HepG2 (cell line): ENCODE data around the gene SLCO2A1. TPM values are rescaled to one million over a fixed set of nuclear protein-coding genes. Genes with fewer than 3 reads are reported as not detected.

ENCODE experiments used
- AKAP8 ChIP-seq: sonication (generic); formaldehyde crosslinking; IDR thresholded peaks from 2 replicates; pipeline ENCODE4 v1.5.1; 2020; ENCODE audit warnings: mild to moderate bottlenecking, missing genetic modification reagents
- EP300 ChIP-seq, 3 experiments: sonication (generic) in 1 of 3; formaldehyde crosslinking in 1 of 3; IDR thresholded peaks; 2 replicates each; pipeline versions ENCODE4 v1.5.1 to v1.6.1; 2011 to 2020; ENCODE audit warnings: low read depth in 2 of 3, low read length in 2 of 3, borderline replicate concordance in 1 of 3, improper control_type of control experiment in 1 of 3, mild to moderate bottlenecking in 1 of 3, missing genetic modification reagents in 1 of 3, moderate library complexity in 1 of 3
- FOXA1 ChIP-seq, 2 experiments: fragments of 450-650 bp in 1 of 2; sonication (generic) in 1 of 2; formaldehyde crosslinking in 1 of 2; IDR thresholded peaks; 2 replicates each; pipeline versions ENCODE4 v1.4.0 to v1.6.1; 2016 to 2020; ENCODE audit warnings: missing genetic modification reagents in 1 of 2
- FOXA3 ChIP-seq: IDR thresholded peaks from 2 replicates; pipeline ENCODE4 v1.6.1; 2016; ENCODE audit warnings: missing genetic modification reagents, missing compliant biosample characterization
- HNF4G ChIP-seq, 2 experiments: sonication (generic) in 1 of 2; formaldehyde crosslinking in 1 of 2; IDR thresholded peaks; 2 replicates each; pipeline versions ENCODE4 v1.4.0 to v1.6.1; 2011 to 2020; ENCODE audit warnings: borderline replicate concordance in 2 of 2, low read depth in 2 of 2, mild to moderate bottlenecking in 2 of 2, low read length in 1 of 2, missing genetic modification reagents in 1 of 2, moderate library complexity in 1 of 2
- KLF12 ChIP-seq: sonication (generic); formaldehyde crosslinking; IDR thresholded peaks from 2 replicates; pipeline ENCODE4 v1.4.0; 2020; ENCODE audit warnings: missing genetic modification reagents, borderline replicate concordance
- MLXIP ChIP-seq: sonication (generic); formaldehyde crosslinking; IDR thresholded peaks from 2 replicates; pipeline ENCODE4 v1.9.0; 2021; ENCODE audit warnings: missing genetic modification reagents, borderline replicate concordance
- NR2F2 ChIP-seq: IDR thresholded peaks from 2 replicates; pipeline ENCODE4 v1.6.1; 2012; ENCODE audit warnings: low read depth, inconsistent platforms, borderline replicate concordance
- POLR2A ChIP-seq, 2 experiments: IDR thresholded peaks; 2 replicates each; pipeline ENCODE4 v1.6.1; 2011; ENCODE audit warnings: low read depth in 2 of 2, low read length in 2 of 2, mild to moderate bottlenecking in 1 of 2, moderate library complexity in 1 of 2; ENCODE audit not compliant: insufficient read depth in 1 of 2
- RBM39 ChIP-seq: fragments of 200-400 bp; formaldehyde crosslinking; IDR thresholded peaks from one replicate; pipeline ENCODE4 v1.6.1; 2018; ENCODE audit warnings: antibody characterized with exemption, mild to moderate bottlenecking, low read depth, low read length; ENCODE audit not compliant: poor library complexity, severe bottlenecking
- SALL1 ChIP-seq: sonication (generic); formaldehyde crosslinking; IDR thresholded peaks from 2 replicates; pipeline ENCODE4 v1.8.0; 2022; ENCODE audit warnings: mild to moderate bottlenecking, missing genetic modification reagents
- SMARCC2 ChIP-seq: fragments of 450-650 bp; IDR thresholded peaks from 2 replicates; pipeline ENCODE4 v1.6.1; 2017; ENCODE audit warnings: antibody characterized with exemption, mild to moderate bottlenecking
- TARDBP ChIP-seq: sonication (generic); formaldehyde crosslinking; IDR thresholded peaks from 2 replicates; pipeline ENCODE4 v1.8.0; 2022; ENCODE audit warnings: mild to moderate bottlenecking, missing genetic modification reagents
- YEATS4 ChIP-seq: sonication (generic); formaldehyde crosslinking; IDR thresholded peaks from 2 replicates; pipeline ENCODE4 v1.4.0; 2020; ENCODE audit warnings: missing genetic modification reagents, borderline replicate concordance
- ZNF550 ChIP-seq: sonication (generic); formaldehyde crosslinking; IDR thresholded peaks from 2 replicates; pipeline ENCODE4 v1.4.0; 2020; ENCODE audit warnings: mild to moderate bottlenecking, missing genetic modification reagents, borderline replicate concordance
- polyA plus RNA-seq, 8 experiments: library from polyadenylated mRNA; depleted of rRNA in 3 of 8; stranded (reverse) in 7 of 8; unstranded in 1 of 8; fragments of >200 nt; fragmentation: Illumina TruSeq in 4 of 8; extraction: Trizol in 4 of 8; gene quantifications; 2 replicates each; pipeline versions ENCODE4 v1.2.1 to v1.2.3, GENCODE V29; 2011 to 2016; ENCODE audit warnings: low read depth in 4 of 8, missing spikeins in 1 of 8, mixed read lengths in 1 of 8; ENCODE audit not compliant: insufficient read depth in 1 of 8
- total RNA-seq, 5 experiments: library from RNA; depleted of rRNA; stranded (reverse); fragments of >200 nt; fragmentation: Illumina TruSeq; extraction: Trizol; gene quantifications; 2 replicates each; pipeline ENCODE4 v1.2.3, GENCODE V29; 2016; ENCODE audit warnings: low read depth in 1 of 5
- TF ChIP-seq, protein P1 (sequence below): sonication (generic); formaldehyde crosslinking; IDR thresholded peaks from 2 replicates; pipeline ENCODE4 v1.5.1; 2020; ENCODE audit warnings: missing genetic modification reagents, mild to moderate bottlenecking, borderline replicate concordance
- TF ChIP-seq, protein P2 (sequence below): sonication (generic); formaldehyde crosslinking; IDR thresholded peaks from 2 replicates; pipeline ENCODE4 v1.4.0; 2020; ENCODE audit warnings: missing genetic modification reagents
- TF ChIP-seq, protein P3 (sequence below): sonication (generic); formaldehyde crosslinking; IDR thresholded peaks from 2 replicates; pipeline ENCODE4 v1.4.0; 2020; ENCODE audit warnings: mild to moderate bottlenecking, missing genetic modification reagents

SLCO2A1 gene
- total and polyA plus RNA-seq, 2 of the 13 experiments (the other 11 are each of a cell fraction or from before 2014, with no cell fraction given), result 0.04 TPM; not detected in 1

DNA sequence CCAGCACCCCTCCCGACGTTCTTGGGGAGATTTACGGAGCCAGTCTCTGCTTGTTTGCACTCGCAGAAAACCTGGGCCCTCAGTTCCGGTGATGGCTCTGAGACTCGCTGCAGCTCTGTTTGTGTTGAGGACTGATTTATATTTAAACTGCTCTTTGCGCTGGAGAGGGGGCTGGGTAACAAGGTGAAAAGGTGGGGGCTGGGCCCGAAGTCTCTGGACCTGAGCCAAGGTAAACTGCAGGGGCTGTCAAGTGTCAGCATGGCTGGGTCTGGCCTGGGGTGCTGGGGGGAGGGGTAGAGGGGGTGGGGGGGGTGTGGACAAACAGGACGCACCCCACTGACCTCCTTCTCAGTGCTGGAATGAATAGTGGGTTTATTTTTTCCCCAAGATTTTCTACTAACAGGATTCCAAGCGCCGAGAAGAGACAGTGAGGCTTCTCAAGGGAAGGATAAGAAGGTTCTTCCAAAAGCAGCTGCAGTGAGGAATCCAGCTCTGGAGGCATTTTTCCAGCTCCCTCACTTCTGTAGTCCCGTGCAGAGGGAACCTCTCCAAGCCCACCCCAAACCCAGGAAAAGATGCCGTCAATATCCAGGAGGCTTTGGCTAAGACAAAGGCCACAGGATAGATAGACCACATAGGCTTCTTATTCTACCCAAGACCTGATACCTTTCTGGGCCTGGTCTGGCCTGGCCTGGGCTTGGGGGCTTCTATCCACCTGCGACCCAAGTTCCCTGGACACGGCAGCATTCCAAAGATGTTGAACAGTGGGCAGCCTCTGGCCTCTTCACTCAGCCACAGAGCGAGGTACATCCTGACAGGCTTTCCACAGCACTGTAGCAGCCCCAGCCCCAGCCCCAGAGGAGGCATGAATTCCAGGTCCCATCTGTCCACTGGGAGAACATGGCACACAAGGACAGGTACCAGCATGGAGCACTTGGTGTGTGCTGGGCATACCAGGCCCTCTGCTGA is 938 bp upstream of the SLCO2A1 start (continued):
- TF ChIP-seq POLR2A (IDR thresholded peaks at IDR 0.05; ENCODE audit: insufficient read depth in 1 of 2, low read depth in 2 of 2, low read length in 2 of 2) (no peak), FOXA1 (IDR thresholded peaks at IDR 0.05) (no peak), FOXA1 (CRISPR knock-in tag; IDR thresholded peaks at IDR 0.05) (peak; percentile 68; the same call in 1 of the 2 replicates), HNF4G (IDR thresholded peaks at IDR 0.05; ENCODE audit: borderline replicate concordance, low read depth, low read length) (peak; percentile 71; the same call in 1 of the 2 replicates), HNF4G (CRISPR knock-in tag; IDR thresholded peaks at IDR 0.05; ENCODE audit: borderline replicate concordance, low read depth) (no peak), YEATS4 (CRISPR knock-in tag) (no peak), FOXA3 (peak; percentile 68), MLXIP (CRISPR knock-in tag) (no peak), RBM39 (no peak), EP300 (IDR thresholded peaks at IDR 0.05; ENCODE audit: low read depth in 2 of 2, low read length in 2 of 2) (peak in 1 of 2 experiments; percentile 67; a peak in 2 of 4 replicates), EP300 (CRISPR knock-in tag; IDR thresholded peaks at IDR 0.05; ENCODE audit: borderline replicate concordance) (no peak), TARDBP (CRISPR knock-in tag) (peak; percentile 50; the same call in 1 of the 2 replicates), NR2F2 (0 out of 2 replicates have a peak, but pooled peaks have one; percentile 30), ZNF550 (CRISPR knock-in tag) (no peak), KLF12 (CRISPR knock-in tag) (0 out of 2 replicates have a peak, but pooled peaks have one; percentile 35), SMARCC2 (no peak), SALL1 (CRISPR knock-in tag) (peak; percentile 62), AKAP8 (CRISPR knock-in tag) (no peak)
- TF ChIP-seq, protein P1, sequence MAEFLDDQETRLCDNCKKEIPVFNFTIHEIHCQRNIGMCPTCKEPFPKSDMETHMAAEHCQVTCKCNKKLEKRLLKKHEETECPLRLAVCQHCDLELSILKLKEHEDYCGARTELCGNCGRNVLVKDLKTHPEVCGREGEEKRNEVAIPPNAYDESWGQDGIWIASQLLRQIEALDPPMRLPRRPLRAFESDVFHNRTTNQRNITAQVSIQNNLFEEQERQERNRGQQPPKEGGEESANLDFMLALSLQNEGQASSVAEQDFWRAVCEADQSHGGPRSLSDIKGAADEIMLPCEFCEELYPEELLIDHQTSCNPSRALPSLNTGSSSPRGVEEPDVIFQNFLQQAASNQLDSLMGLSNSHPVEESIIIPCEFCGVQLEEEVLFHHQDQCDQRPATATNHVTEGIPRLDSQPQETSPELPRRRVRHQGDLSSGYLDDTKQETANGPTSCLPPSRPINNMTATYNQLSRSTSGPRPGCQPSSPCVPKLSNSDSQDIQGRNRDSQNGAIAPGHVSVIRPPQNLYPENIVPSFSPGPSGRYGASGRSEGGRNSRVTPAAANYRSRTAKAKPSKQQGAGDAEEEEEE (CRISPR knock-in tag), result no peak
- TF ChIP-seq, protein P2, sequence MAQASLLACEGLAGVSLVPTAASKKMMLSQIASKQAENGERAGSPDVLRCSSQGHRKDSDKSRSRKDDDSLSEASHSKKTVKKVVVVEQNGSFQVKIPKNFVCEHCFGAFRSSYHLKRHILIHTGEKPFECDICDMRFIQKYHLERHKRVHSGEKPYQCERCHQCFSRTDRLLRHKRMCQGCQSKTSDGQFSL (CRISPR knock-in tag), result 0 out of 2 replicates have a peak, but pooled peaks have one; percentile 42
- TF ChIP-seq, protein P3, sequence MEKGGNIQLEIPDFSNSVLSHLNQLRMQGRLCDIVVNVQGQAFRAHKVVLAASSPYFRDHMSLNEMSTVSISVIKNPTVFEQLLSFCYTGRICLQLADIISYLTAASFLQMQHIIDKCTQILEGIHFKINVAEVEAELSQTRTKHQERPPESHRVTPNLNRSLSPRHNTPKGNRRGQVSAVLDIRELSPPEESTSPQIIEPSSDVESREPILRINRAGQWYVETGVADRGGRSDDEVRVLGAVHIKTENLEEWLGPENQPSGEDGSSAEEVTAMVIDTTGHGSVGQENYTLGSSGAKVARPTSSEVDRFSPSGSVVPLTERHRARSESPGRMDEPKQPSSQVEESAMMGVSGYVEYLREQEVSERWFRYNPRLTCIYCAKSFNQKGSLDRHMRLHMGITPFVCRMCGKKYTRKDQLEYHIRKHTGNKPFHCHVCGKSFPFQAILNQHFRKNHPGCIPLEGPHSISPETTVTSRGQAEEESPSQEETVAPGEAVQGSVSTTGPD (CRISPR knock-in tag), result no peak
